OCI-LY1 (cell line): ENCODE results near the gene AGPS.

Source experiments
- CTCF ChIP-seq: fragments of 200-600 bp; sonication (generic), shearing (Covaris generic); IDR thresholded peaks from 2 replicates; pipeline ENCODE4 v1.5.1; 2017; ENCODE audit warnings: mild to moderate bottlenecking, antibody characterized with exemption, low read length, moderate library complexity, mixed read lengths
- EZH2 ChIP-seq: fragments of 200-600 bp; sonication (generic), shearing (Covaris generic); IDR thresholded peaks from 2 replicates; pipeline ENCODE4 v1.8.0; 2017; ENCODE audit warnings: borderline replicate concordance, mixed run types, mild to moderate bottlenecking, antibody characterized with exemption, low read length, moderate library complexity, mixed read lengths

GRCh38 chr2:177537213-177537612 lies 144.6 kb downstream of the AGPS start:
- TF ChIP-seq CTCF (no peak), EZH2 (no peak)
